GM20000 (cell line): ENCODE results near the gene ANKK1.

Experiments
- DNase-seq: peaks from one replicate; pipeline ENCODE4 v3.0.0; 2012; ENCODE audit warnings: low spot score
- CTCF ChIP-seq: IDR thresholded peaks from 2 replicates; pipeline ENCODE4 v1.5.1; 2012; ENCODE audit warnings: mild to moderate bottlenecking, control low read depth; ENCODE audit errors: extremely low read depth, missing control alignments

ANKK1 gene

GRCh38 chr11:113446112-113446511 lies 58.5 kb downstream of the ANKK1 start:
- no peak for TF ChIP-seq CTCF
- DNase-seq = no peak

GRCh38 chr11:113446938-113447337 lies 59.4 kb downstream of the ANKK1 start:
- no peak for TF ChIP-seq CTCF
- no peak for DNase-seq

GRCh38 chr11:113447621-113448315 lies 60.2 kb downstream of the ANKK1 start:
- TF ChIP-seq CTCF = no peak
- DNase-seq = no peak

- no peak for DNase-seq
- TF ChIP-seq CTCF = no peak
Measured at GRCh38 chr11:113448316-113448677, 60.7 kb downstream of the ANKK1 start.

GRCh38 chr11:113449743-113450142 lies 62.2 kb downstream of the ANKK1 start:
- TF ChIP-seq CTCF = no peak
- DNase-seq = no peak
